Myocyte (in vitro differentiated cells): Measurements from ENCODE around the gene EID1. TPM values are rescaled to one million over a fixed set of nuclear protein-coding genes. Genes with fewer than 3 reads are reported as not detected.
"Not testable (repeated sequence)": the region's sequence is repeated elsewhere in the genome, so short reads cannot be mapped to it uniquely, and the experiment has no call there.

Experiments used
- DNase-seq: peaks from one replicate; pipeline ENCODE4 v3.0.0-alpha.2; 2012; ENCODE audit warnings: low read depth
- polyA plus RNA-seq: library from polyadenylated mRNA; unstranded; fragments of >200 nt; gene quantifications from one replicate; pipeline ENCODE4 v1.2.1, GENCODE V29; 2012; ENCODE audit warnings: missing spikeins
- total RNA-seq: library from RNA; depleted of rRNA; stranded (reverse); fragments of >200 nt; gene quantifications from 2 replicates; pipeline ENCODE4 v1.2.3, GENCODE V29; 2014

The EID1 gene
- 273 and 278 TPM in 2 replicates for total RNA-seq
- 153 TPM for polyA plus RNA-seq

- peak; percentile 95 for DNase-seq
Observed at GRCh38 chr15:48877630-48878595, at the start of gene EID1. Gene EID1, plus strand, starts transcription at chr15:48878134. Its CDS starts 43 bp downstream, at chr15:48878177.

GRCh38 chr15:48828471-48828870 lies 49.5 kb upstream of the EID1 start:
- DNase-seq = no peak

GRCh38 chr15:48828906-48829305 lies 49.0 kb upstream of the EID1 start:
- DNase-seq = no peak

- DNase-seq = no peak
Observed at GRCh38 chr15:48832648-48833047, 45.3 kb upstream of the EID1 start.

GRCh38 chr15:48833526-48834239 lies 44.3 kb upstream of the EID1 start:
- DNase-seq = no peak

GRCh38 chr15:48834756-48835155 lies 43.2 kb upstream of the EID1 start:
- DNase-seq = peak; percentile 69

GRCh38 chr15:48842501-48842900 lies 35.4 kb upstream of the EID1 start:
- DNase-seq = no peak

GRCh38 chr15:48845123-48845522 lies 32.8 kb upstream of the EID1 start:
- DNase-seq = peak; percentile 43

GRCh38 chr15:48850648-48851047 lies 27.3 kb upstream of the EID1 start:
- DNase-seq = no peak

- DNase-seq = no peak
Observed at GRCh38 chr15:48851956-48852355, 26.0 kb upstream of the EID1 start.

GRCh38 chr15:48854434-48854833 lies 23.5 kb upstream of the EID1 start:
- not testable (repeated sequence) for DNase-seq

- peak; percentile 46 for DNase-seq
Observed at GRCh38 chr15:48855501-48856440, 22.2 kb upstream of the EID1 start.

GRCh38 chr15:48856942-48857341 lies 21.0 kb upstream of the EID1 start:
- peak; percentile 44 for DNase-seq

- peak; percentile 46 for DNase-seq
Observed at GRCh38 chr15:48858401-48858800, 19.5 kb upstream of the EID1 start.

- DNase-seq = no peak
Observed at GRCh38 chr15:48859426-48859825, 18.5 kb upstream of the EID1 start.

- peak; percentile 62 for DNase-seq
Observed at GRCh38 chr15:48861813-48862431, 16.0 kb upstream of the EID1 start.

GRCh38 chr15:48862705-48863104 lies 15.2 kb upstream of the EID1 start:
- DNase-seq = no peak

- DNase-seq = peak; percentile 29
Observed at GRCh38 chr15:48865370-48866079, 12.4 kb upstream of the EID1 start.

- no peak for DNase-seq
Observed at GRCh38 chr15:48866141-48866563, 11.8 kb upstream of the EID1 start.

- no peak for DNase-seq
Observed at GRCh38 chr15:48868023-48868422, 9.9 kb upstream of the EID1 start.
